Neural progenitor cell (in vitro differentiated cells): ENCODE results near the gene CYYR1.

Source experiments
- EZH2 ChIP-seq: fragments of 200-600 bp; sonication (generic); IDR thresholded peaks from 2 replicates; pipeline ENCODE4 v1.6.1; 2017; ENCODE audit warnings: antibody characterized with exemption, mild to moderate bottlenecking, moderate library complexity
- EZH2phosphoT487 ChIP-seq: fragments of 200-600 bp; sonication (generic); IDR thresholded peaks from 2 replicates; pipeline ENCODE4 v1.6.1; 2017; ENCODE audit warnings: antibody characterized with exemption
- TF ChIP-seq, protein P1 (sequence below): fragments of 200-600 bp; sonication (generic); IDR thresholded peaks from 2 replicates; pipeline ENCODE4 v1.5.1; 2017; ENCODE audit warnings: antibody characterized with exemption, mild to moderate bottlenecking

DNA sequence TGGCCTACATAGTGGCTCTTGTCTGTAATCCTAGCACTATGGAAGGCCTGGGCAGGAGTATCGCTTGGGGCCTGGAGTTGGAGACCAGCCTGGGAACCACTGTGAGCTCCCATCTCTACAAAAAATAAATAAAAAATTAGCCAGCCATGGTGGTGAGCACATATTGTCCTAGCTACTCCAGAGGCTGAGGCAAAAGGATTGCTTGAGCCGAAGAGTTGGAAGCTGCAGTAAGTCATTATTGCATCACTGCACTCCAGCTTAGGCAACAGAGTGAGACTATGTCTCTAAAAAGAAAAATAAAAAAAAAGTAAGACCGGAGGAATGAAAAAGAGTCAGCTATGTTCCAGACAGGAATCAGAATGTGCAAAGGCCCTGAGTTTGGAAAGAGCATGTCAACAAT is 115.3 kb downstream of the CYYR1 start:
- TF ChIP-seq, protein P1, sequence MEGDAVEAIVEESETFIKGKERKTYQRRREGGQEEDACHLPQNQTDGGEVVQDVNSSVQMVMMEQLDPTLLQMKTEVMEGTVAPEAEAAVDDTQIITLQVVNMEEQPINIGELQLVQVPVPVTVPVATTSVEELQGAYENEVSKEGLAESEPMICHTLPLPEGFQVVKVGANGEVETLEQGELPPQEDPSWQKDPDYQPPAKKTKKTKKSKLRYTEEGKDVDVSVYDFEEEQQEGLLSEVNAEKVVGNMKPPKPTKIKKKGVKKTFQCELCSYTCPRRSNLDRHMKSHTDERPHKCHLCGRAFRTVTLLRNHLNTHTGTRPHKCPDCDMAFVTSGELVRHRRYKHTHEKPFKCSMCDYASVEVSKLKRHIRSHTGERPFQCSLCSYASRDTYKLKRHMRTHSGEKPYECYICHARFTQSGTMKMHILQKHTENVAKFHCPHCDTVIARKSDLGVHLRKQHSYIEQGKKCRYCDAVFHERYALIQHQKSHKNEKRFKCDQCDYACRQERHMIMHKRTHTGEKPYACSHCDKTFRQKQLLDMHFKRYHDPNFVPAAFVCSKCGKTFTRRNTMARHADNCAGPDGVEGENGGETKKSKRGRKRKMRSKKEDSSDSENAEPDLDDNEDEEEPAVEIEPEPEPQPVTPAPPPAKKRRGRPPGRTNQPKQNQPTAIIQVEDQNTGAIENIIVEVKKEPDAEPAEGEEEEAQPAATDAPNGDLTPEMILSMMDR: no peak
- TF ChIP-seq EZH2phosphoT487: no peak
- TF ChIP-seq EZH2: no peak
